Activated gamma-delta T cell treated with anti-CD3 and anti-CD28 coated beads, Interleukin-2, amount 50 U/mL, for 16 hours (primary cell): ENCODE data around the gene PIGL.
"Not testable (repeated sequence)": the region's sequence is repeated elsewhere in the genome, so short reads cannot be mapped to it uniquely, and the experiment has no call there.

ENCODE experiments used
- DNase-seq: peaks from one replicate; pipeline ENCODE4 v3.0.0-alpha.2; 2020; ENCODE audit warnings: low read depth

Gene PIGL

GRCh38 chr17:16273929-16274339 lies 56.9 kb downstream of the PIGL start:
- no peak for DNase-seq

- DNase-seq, result no peak
Measured at GRCh38 chr17:16275024-16275423, 58.0 kb downstream of the PIGL start.

- DNase-seq, result no peak
Measured at GRCh38 chr17:16277163-16277562, 60.2 kb downstream of the PIGL start.

- DNase-seq, result no peak
Measured at GRCh38 chr17:16281351-16281750, 64.3 kb downstream of the PIGL start.

- DNase-seq, result no peak
Measured at GRCh38 chr17:16282522-16282921, 65.5 kb downstream of the PIGL start.

- DNase-seq, result no peak
Measured at GRCh38 chr17:16283705-16284104, 66.7 kb downstream of the PIGL start.

- no peak for DNase-seq
Measured at GRCh38 chr17:16285646-16286008, 68.6 kb downstream of the PIGL start.

GRCh38 chr17:16286009-16286946 lies 69.3 kb downstream of the PIGL start:
- DNase-seq, result peak; percentile 68

- DNase-seq, result no peak
Measured at GRCh38 chr17:16286947-16287562, 70.0 kb downstream of the PIGL start.

- DNase-seq, result no peak
Measured at GRCh38 chr17:16287563-16288027, 70.6 kb downstream of the PIGL start.

GRCh38 chr17:16288860-16289571 lies 72.0 kb downstream of the PIGL start:
- no peak for DNase-seq

- DNase-seq, result no peak
Measured at GRCh38 chr17:16293931-16294330, 76.9 kb downstream of the PIGL start.

- no peak for DNase-seq
Measured at GRCh38 chr17:16294560-16294959, 77.5 kb downstream of the PIGL start.

- not testable (repeated sequence) for DNase-seq
Measured at GRCh38 chr17:16296072-16296471, 79.1 kb downstream of the PIGL start.

GRCh38 chr17:16297367-16298139 lies 80.5 kb downstream of the PIGL start:
- DNase-seq, result no peak

- DNase-seq, result no peak
Measured at GRCh38 chr17:16298140-16298662, 81.2 kb downstream of the PIGL start.

GRCh38 chr17:16300554-16300953 lies 83.5 kb downstream of the PIGL start:
- DNase-seq, result no peak

GRCh38 chr17:16301963-16302855 lies 85.2 kb downstream of the PIGL start:
- DNase-seq, result no peak

GRCh38 chr17:16302856-16303255 lies 85.8 kb downstream of the PIGL start:
- no peak for DNase-seq

GRCh38 chr17:16304830-16305229 lies 87.8 kb downstream of the PIGL start:
- DNase-seq, result no peak

GRCh38 chr17:16306211-16306610 lies 89.2 kb downstream of the PIGL start:
- DNase-seq, result no peak
